GM12878 (cell line): ENCODE data around the gene GRIPAP1. TPM values are rescaled to one million over a fixed set of nuclear protein-coding genes. Genes with fewer than 3 reads are reported as not detected.
A peak's percentile ranks its signal among the peaks of the same experiment; 100 is the strongest.

Experiments
- BMI1 ChIP-seq: fragments of 450-650 bp; IDR thresholded peaks from 2 replicates; pipeline ENCODE4 v1.6.1; 2016; ENCODE audit warnings: mild to moderate bottlenecking, moderate library complexity, borderline replicate concordance
- EZH2 ChIP-seq: IDR thresholded peaks from 2 replicates; pipeline ENCODE4 v1.6.1; 2012; ENCODE audit warnings: low read depth, mild to moderate bottlenecking, control low read depth, inconsistent platforms, low read length, borderline replicate concordance; ENCODE audit not compliant: control insufficient read depth
- MTA2 ChIP-seq: fragments of 450-650 bp; IDR thresholded peaks from 2 replicates; pipeline ENCODE4 v1.6.1; 2016; ENCODE audit warnings: low read depth, mild to moderate bottlenecking, moderate library complexity
- RCOR1 ChIP-seq: conservative IDR thresholded peaks from 2 replicates; pipeline ENCODE4 v1.6.1; 2012; ENCODE audit warnings: low read depth, low read length, improper control_type of control experiment
- RELA ChIP-seq: fragments of 450-650 bp; IDR thresholded peaks from 2 replicates; pipeline ENCODE4 v1.8.0; 2014; ENCODE audit warnings: borderline replicate concordance; ENCODE audit not compliant: partially characterized antibody
- SMAD5 ChIP-seq: IDR thresholded peaks from 2 replicates; pipeline ENCODE4 v1.6.1; 2016; ENCODE audit warnings: antibody characterized with exemption, low read depth
- SPI1 ChIP-seq: IDR thresholded peaks from 2 replicates; pipeline ENCODE4 v1.6.1; 2011; ENCODE audit warnings: low read depth, mild to moderate bottlenecking, low read length, moderate library complexity, borderline replicate concordance; ENCODE audit not compliant: insufficient read depth
- STAT3 ChIP-seq: IDR thresholded peaks from 2 replicates; pipeline ENCODE4 v1.6.1; 2011; ENCODE audit warnings: low read depth, low read length, improper control_type of control experiment
- ZNF24 ChIP-seq: fragments of 450-650 bp; IDR thresholded peaks from 2 replicates; pipeline ENCODE4 v1.6.1; 2017; ENCODE audit warnings: antibody characterized with exemption, mild to moderate bottlenecking
- polyA plus RNA-seq, 11 experiments: library from polyadenylated mRNA; depleted of rRNA in 4 of 11; unstranded in 6 of 11; stranded (reverse) in 5 of 11; fragments of >200 nt; fragmentation: Nextera tagmentation in 4 of 11; fragmentation: Illumina TruSeq in 1 of 11; extraction: Ambion mirVana in 4 of 11; extraction: Trizol in 1 of 11; gene quantifications; 1 replicate in 1 of 11; 2 replicates in 10 of 11; pipeline versions ENCODE4 v1.2.1 to v1.2.3, GENCODE V29; 2011 to 2016; ENCODE audit warnings: inconsistent platforms in 2 of 11, missing spikeins in 2 of 11, low read depth in 1 of 11
- total RNA-seq, 4 experiments: library from RNA; depleted of rRNA in 3 of 4; stranded (reverse); fragments of >200 nt in 3 of 4; fragmentation: Illumina TruSeq in 1 of 4; extraction: Trizol in 1 of 4; gene quantifications; 2 replicates each; pipeline versions ENCODE4 v1.2.1 to v1.2.3, GENCODE V29; 2013 to 2021
- TF ChIP-seq, protein P1 (sequence below): IDR thresholded peaks from 2 replicates; pipeline ENCODE4 v1.6.1; 2012; ENCODE audit warnings: low read depth, low read length, improper control_type of control experiment
- TF ChIP-seq, protein P2 (sequence below): fragments of 150-350 bp; IDR thresholded peaks from 2 replicates; pipeline ENCODE4 v1.6.1; 2016; ENCODE audit warnings: low read depth, low read length
- TF ChIP-seq, protein P3 (sequence below): fragments of 450-650 bp; IDR thresholded peaks from 2 replicates; pipeline ENCODE4 v1.6.1; 2017; ENCODE audit warnings: mild to moderate bottlenecking, moderate library complexity
- TF ChIP-seq, protein P4 (sequence below): IDR thresholded peaks from 2 replicates; pipeline ENCODE4 v1.6.1; 2011; ENCODE audit warnings: borderline replicate concordance, low read depth, mild to moderate bottlenecking, moderate library complexity, mixed read lengths, low read length; ENCODE audit not compliant: insufficient read depth; ENCODE audit errors: extremely low read length

GRIPAP1 gene
- total and polyA plus RNA-seq, 10 of the 15 experiments (the other 5 are each of a cell fraction or from before 2014, with no cell fraction given), result 4.2 to 44.7 (median 25.8) TPM

DNA sequence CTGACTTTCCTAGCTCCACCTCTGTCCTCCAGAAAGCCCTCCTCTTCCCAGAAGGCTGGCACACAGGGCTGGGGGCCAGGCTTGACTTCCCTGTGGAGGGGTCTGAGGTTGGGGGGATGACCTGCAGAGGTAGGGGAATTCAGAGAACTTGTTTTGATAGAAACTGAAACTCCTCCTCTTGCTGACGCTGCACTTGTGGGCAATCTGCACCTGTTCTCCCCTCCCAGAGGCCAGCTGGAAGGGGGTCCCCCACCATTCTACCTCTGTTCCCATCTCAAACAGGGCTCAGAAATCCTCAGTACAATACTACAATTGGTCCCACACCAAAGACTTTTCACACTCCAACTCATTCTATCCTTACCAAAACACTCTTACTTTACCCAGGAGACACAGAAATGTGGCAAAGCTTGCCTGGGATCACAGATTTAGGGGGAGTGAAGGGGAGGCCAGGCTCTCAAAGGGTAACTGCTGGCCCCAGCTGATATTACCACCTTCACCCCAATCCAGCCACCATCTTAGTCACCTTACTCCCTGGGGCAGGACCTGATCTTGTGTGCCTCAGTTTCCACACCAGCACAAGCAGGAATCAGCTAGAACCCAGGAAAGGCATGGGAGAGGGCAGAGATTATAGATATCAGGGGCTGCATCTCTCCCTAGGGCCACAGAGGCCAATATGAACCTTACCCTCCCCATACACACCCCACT is 63.2 kb downstream of the GRIPAP1 start (continued):
- TF ChIP-seq, protein P1, sequence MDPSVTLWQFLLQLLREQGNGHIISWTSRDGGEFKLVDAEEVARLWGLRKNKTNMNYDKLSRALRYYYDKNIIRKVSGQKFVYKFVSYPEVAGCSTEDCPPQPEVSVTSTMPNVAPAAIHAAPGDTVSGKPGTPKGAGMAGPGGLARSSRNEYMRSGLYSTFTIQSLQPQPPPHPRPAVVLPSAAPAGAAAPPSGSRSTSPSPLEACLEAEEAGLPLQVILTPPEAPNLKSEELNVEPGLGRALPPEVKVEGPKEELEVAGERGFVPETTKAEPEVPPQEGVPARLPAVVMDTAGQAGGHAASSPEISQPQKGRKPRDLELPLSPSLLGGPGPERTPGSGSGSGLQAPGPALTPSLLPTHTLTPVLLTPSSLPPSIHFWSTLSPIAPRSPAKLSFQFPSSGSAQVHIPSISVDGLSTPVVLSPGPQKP, result no peak
- TF ChIP-seq SMAD5 (no peak), STAT3 (no peak; the same call in 1 of the 2 replicates), ZNF24 (no peak), MTA2 (peak; percentile 79), RCOR1 (no peak), BMI1 (no peak; the same call in 1 of the 2 replicates), SPI1 (peak; percentile 17; the same call in 1 of the 2 replicates), EZH2 (no peak), RELA (peak; percentile 96)
- TF ChIP-seq, protein P2, sequence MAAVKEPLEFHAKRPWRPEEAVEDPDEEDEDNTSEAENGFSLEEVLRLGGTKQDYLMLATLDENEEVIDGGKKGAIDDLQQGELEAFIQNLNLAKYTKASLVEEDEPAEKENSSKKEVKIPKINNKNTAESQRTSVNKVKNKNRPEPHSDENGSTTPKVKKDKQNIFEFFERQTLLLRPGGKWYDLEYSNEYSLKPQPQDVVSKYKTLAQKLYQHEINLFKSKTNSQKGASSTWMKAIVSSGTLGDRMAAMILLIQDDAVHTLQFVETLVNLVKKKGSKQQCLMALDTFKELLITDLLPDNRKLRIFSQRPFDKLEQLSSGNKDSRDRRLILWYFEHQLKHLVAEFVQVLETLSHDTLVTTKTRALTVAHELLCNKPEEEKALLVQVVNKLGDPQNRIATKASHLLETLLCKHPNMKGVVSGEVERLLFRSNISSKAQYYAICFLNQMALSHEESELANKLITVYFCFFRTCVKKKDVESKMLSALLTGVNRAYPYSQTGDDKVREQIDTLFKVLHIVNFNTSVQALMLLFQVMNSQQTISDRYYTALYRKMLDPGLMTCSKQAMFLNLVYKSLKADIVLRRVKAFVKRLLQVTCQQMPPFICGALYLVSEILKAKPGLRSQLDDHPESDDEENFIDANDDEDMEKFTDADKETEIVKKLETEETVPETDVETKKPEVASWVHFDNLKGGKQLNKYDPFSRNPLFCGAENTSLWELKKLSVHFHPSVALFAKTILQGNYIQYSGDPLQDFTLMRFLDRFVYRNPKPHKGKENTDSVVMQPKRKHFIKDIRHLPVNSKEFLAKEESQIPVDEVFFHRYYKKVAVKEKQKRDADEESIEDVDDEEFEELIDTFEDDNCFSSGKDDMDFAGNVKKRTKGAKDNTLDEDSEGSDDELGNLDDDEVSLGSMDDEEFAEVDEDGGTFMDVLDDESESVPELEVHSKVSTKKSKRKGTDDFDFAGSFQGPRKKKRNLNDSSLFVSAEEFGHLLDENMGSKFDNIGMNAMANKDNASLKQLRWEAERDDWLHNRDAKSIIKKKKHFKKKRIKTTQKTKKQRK, result no peak
- TF ChIP-seq, protein P3, sequence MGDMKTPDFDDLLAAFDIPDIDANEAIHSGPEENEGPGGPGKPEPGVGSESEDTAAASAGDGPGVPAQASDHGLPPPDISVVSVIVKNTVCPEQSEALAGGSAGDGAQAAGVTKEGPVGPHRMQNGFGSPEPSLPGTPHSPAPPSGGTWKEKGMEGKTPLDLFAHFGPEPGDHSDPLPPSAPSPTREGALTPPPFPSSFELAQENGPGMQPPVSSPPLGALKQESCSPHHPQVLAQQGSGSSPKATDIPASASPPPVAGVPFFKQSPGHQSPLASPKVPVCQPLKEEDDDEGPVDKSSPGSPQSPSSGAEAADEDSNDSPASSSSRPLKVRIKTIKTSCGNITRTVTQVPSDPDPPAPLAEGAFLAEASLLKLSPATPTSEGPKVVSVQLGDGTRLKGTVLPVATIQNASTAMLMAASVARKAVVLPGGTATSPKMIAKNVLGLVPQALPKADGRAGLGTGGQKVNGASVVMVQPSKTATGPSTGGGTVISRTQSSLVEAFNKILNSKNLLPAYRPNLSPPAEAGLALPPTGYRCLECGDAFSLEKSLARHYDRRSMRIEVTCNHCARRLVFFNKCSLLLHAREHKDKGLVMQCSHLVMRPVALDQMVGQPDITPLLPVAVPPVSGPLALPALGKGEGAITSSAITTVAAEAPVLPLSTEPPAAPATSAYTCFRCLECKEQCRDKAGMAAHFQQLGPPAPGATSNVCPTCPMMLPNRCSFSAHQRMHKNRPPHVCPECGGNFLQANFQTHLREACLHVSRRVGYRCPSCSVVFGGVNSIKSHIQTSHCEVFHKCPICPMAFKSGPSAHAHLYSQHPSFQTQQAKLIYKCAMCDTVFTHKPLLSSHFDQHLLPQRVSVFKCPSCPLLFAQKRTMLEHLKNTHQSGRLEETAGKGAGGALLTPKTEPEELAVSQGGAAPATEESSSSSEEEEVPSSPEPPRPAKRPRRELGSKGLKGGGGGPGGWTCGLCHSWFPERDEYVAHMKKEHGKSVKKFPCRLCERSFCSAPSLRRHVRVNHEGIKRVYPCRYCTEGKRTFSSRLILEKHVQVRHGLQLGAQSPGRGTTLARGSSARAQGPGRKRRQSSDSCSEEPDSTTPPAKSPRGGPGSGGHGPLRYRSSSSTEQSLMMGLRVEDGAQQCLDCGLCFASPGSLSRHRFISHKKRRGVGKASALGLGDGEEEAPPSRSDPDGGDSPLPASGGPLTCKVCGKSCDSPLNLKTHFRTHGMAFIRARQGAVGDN, result no peak
- TF ChIP-seq, protein P4, sequence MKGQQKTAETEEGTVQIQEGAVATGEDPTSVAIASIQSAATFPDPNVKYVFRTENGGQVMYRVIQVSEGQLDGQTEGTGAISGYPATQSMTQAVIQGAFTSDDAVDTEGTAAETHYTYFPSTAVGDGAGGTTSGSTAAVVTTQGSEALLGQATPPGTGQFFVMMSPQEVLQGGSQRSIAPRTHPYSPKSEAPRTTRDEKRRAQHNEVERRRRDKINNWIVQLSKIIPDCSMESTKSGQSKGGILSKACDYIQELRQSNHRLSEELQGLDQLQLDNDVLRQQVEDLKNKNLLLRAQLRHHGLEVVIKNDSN, result no peak
